Right lobe of liver (tissue), 6 donors: ENCODE data around the gene TMED6. TPM values are rescaled to one million over a fixed set of nuclear protein-coding genes. Genes with fewer than 3 reads are reported as not detected.

Experiments used
- ATAC-seq, 4 donors: fragments of 200-7000 bp; cut with Tn5 transposase; one replicate each; pipeline ENCODE4 v1.9.1; 2020; ENCODE audit warnings: mild to moderate bottlenecking in 4 of 4, moderate library complexity in 4 of 4
- DNase-seq, 3 donors: peaks; one replicate each; pipeline ENCODE4 v3.0.0-alpha.2; 2020
- H3K27ac ChIP-seq, 3 donors: fragments of 200-600 bp; one replicate each; pipeline ENCODE4 v1.8.0; 2022
- H3K27me3 ChIP-seq, 2 donors: fragments of 200-600 bp; one replicate each; pipeline ENCODE4 v1.8.0; 2022
- H3K36me3 ChIP-seq, 4 donors: fragments of 200-600 bp; sonication (generic) in 1 of 4; one replicate each; pipeline versions ENCODE4 v1.5.1 to v1.8.0; 2017 to 2022; ENCODE audit warnings: control low read depth in 1 of 4
- H3K4me1 ChIP-seq, 4 donors: fragments of 200-600 bp; sonication (generic) in 1 of 4; one replicate each; pipeline versions ENCODE4 v1.5.1 to v1.8.0; 2017 to 2022; ENCODE audit warnings: control low read depth in 1 of 4
- H3K4me3 ChIP-seq, 3 donors: fragments of 200-600 bp; one replicate each; pipeline ENCODE4 v1.8.0; 2022
- H3K9me3 ChIP-seq, 4 donors: fragments of 200-600 bp; sonication (generic) in 1 of 4; one replicate each; pipeline versions ENCODE4 v1.5.1 to v1.8.0; 2017 to 2022; ENCODE audit warnings: control low read depth in 1 of 4
- POLR2A ChIP-seq: fragments of 450-650 bp; IDR thresholded peaks from one replicate; pipeline ENCODE4 v1.6.1; 2017; ENCODE audit warnings: antibody characterized with exemption, mild to moderate bottlenecking
- WGBS: methylation state at CpG from one replicate; pipeline ENCODE4 v1.1.6; 2018; ENCODE audit warnings: low coverage, low lambda C conversion rate; ENCODE audit not compliant: insufficient coverage; ENCODE audit errors: missing lambda C conversion rate; 5-methylcytosine and 5-hydroxymethylcytosine counted together
- intact Hi-C, 2 donors: fragments of 100-400 bp; cut with DNase I; formaldehyde crosslinking; loops; one replicate each; pipeline versions ENCODE4 v1.11.2 to v1.14.1; 2022
- total RNA-seq, 6 experiments: library from RNA; depleted of rRNA in 2 of 6; stranded (reverse); fragments of >200 nt in 2 of 6; fragmentation: NEBNext Ultra II Directional in 3 of 6; extraction: Animal tissue kit (Norgen Biotek cat#: 25700) in 3 of 6; gene quantifications; one replicate each; pipeline versions ENCODE4 v1.1.0 to v1.2.4, GENCODE V29; 2016 to 2023
- TF ChIP-seq, protein P1 (sequence below), 4 donors: fragments of 200-600 bp in 3 of 4; fragments of 450-650 bp in 1 of 4; IDR thresholded peaks; one replicate each; pipeline versions ENCODE4 v1.5.1 to v1.8.0; 2016 to 2022; ENCODE audit warnings: antibody characterized with exemption in 4 of 4, mild to moderate bottlenecking in 2 of 4
- donor health status: DM: no; HTN: yes; CAD: no.
- donor health status: DM: no; HTN: no; CAD: no.
- donor health status: DM: no; HTN: no; CAD: no.
- donor health status: DM: no; HTN: yes; CAD: no.
- donor health status: DM: no; HTN: yes; CAD: no.

TMED6 gene
- total RNA-seq, 6 experiments from 2014 or later: 1.6 to 9.9 (median 2.6) TPM

- 23% methylated on average over 29 of the region's 46 CpGs for WGBS
- H3K9me3 ChIP-seq: no peaks in the 10 kb centered on the region
- no peaks in the 10 kb centered on the region for H3K27me3 ChIP-seq
- H3K36me3 ChIP-seq: peaks cover 0 to 55% (median 16%) of the 10 kb centered on the region in 4 donors
- H3K27ac ChIP-seq: peak overlapping the region; percentile 74 to 89 (median 81)
- H3K4me3 ChIP-seq: peak overlapping the region; percentile 69 to 93 (median 91)
- H3K4me1 ChIP-seq: peaks cover 0 to 24% (median 7%) of the 10 kb centered on the region in 4 donors
- no peak for TF ChIP-seq POLR2A
- TF ChIP-seq, protein P1, sequence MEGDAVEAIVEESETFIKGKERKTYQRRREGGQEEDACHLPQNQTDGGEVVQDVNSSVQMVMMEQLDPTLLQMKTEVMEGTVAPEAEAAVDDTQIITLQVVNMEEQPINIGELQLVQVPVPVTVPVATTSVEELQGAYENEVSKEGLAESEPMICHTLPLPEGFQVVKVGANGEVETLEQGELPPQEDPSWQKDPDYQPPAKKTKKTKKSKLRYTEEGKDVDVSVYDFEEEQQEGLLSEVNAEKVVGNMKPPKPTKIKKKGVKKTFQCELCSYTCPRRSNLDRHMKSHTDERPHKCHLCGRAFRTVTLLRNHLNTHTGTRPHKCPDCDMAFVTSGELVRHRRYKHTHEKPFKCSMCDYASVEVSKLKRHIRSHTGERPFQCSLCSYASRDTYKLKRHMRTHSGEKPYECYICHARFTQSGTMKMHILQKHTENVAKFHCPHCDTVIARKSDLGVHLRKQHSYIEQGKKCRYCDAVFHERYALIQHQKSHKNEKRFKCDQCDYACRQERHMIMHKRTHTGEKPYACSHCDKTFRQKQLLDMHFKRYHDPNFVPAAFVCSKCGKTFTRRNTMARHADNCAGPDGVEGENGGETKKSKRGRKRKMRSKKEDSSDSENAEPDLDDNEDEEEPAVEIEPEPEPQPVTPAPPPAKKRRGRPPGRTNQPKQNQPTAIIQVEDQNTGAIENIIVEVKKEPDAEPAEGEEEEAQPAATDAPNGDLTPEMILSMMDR (IDR thresholded peaks at IDR 0.05): no peak
- ATAC-seq: no peak
- intact Hi-C loops: no loop called here
- peak in 1 of 3 donors; percentile 74 for DNase-seq
Measured at GRCh38 chr16:69338557-69339288, 12.9 kb downstream of the TMED6 start.

DNA sequence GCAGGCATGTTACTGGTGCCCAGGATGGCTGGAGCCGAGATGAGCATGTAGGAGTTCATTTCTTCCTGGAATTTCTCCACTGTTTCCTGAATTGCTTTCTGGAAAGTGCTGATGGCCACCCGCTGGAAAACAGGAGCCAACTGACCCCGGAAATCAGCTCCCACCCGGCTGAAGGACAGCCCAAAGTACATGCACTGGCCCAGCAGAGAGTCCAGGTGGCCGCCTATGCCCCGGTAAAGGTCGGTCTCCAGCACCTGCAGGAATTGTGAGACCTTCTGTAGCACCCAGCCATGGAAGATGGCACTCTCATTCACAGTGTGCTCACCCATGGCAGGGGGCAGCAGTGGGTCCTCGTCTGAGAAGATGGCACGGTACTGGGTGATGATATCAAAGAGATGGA lies 16.9 kb downstream of the TMED6 start:
- Histone ChIP-seq H3K27me3 (no peaks in the 10 kb centered on the region), H3K9me3 (no peaks in the 10 kb centered on the region), H3K4me3 (no peak overlapping the region), H3K27ac (no peak overlapping the region), H3K4me1 (peaks cover 0 to 16% (median 4%) of the 10 kb centered on the region in 4 donors), H3K36me3 (peaks cover 0 to 51% (median 15%) of the 10 kb centered on the region in 4 donors)
- no peak for DNase-seq
- intact Hi-C loops: no loop called here
- TF ChIP-seq, protein P1 (IDR thresholded peaks at IDR 0.05): no peak
- no peak for TF ChIP-seq POLR2A
- no peak for ATAC-seq
- 91% methylated on average over 4 of the region's 9 CpGs for WGBS

GRCh38 chr16:69330286-69331109 lies 21.1 kb downstream of the TMED6 start, which contains the start of gene PDF:
Gene PDF, minus strand, starts transcription at chr16:69330588. Its CDS starts 18 bp downstream, at chr16:69330570.
- peak; percentile 88 for TF ChIP-seq POLR2A
- TF ChIP-seq, protein P1 (IDR thresholded peaks at IDR 0.05): peak in 2 of 4 donors; percentile 19 to 32
- peaks cover 0 to 44% (median 10%) of the 10 kb centered on the region in 4 donors for H3K36me3 ChIP-seq
- H3K4me3 ChIP-seq: peak within 1 kb of the TSS; percentile 89 to 99 (median 95)
- ATAC-seq (peak; percentile 86 to 95 (median 88)), DNase-seq (peak; percentile 97)
- intact Hi-C loops: no loop called here
- no peaks in the 10 kb centered on the region for H3K9me3 ChIP-seq
- H3K27me3 ChIP-seq: no peaks in the 10 kb centered on the region
- peak within 1 kb of the TSS; percentile 60 to 95 (median 81) for H3K27ac ChIP-seq
- peaks cover 3 to 41% (median 20%) of the 10 kb centered on the region in 4 donors for H3K4me1 ChIP-seq
- WGBS: 0% methylated on average over 5 of the region's 93 CpGs

DNA sequence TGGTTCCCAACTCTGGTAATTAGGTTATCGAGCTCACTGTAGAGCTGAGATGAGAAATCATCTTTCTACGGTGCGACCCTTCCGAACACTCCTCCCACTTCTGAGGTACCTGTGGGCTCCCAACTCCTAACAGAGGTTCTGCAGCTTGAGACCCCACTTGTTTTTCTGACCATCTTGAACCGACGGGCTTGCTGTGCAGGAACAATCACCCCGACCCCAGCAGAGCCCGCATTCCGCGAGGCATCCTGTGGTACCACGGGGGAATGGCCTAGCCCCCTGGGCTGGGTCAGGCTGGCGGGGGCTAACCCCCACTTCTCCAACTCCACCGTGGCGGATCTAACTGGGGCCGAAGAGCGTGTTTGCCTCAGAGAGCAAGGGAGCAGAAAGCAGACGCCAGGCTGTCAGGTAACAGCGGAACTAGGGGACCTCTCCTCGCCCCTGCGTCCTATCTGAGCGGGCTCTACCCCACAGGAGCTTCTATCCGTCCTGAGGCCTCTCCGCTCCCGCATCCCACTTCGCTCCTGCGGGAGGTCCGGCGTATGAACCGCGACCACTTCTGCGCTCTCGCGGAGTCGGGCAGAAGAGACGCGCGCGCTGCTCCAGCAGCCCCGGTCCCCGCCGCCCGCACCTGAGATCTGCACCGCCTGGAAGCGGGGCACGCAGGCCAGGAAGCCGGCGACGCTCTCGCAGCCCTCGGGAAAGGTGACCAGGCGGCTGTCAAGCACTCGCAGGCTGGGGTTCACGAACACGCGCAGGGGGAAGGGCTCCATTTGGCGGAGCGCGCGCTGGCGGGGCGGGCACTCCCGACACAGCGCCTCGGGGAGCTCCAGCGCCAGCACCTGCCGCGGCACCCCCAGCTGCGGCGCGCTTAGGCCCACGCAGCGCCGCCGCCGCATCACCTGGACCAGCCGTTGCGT lies 22.0 kb downstream of the TMED6 start:
- H3K9me3 ChIP-seq: no peaks in the 10 kb centered on the region
- peak overlapping the region; percentile 89 to 99 (median 95) for H3K4me3 ChIP-seq
- H3K27ac ChIP-seq: peak overlapping the region; percentile 60 to 95 (median 81)
- ATAC-seq: peak; percentile 11 to 51 (median 38)
- TF ChIP-seq, protein P1 (IDR thresholded peaks at IDR 0.05): no peak
- TF ChIP-seq POLR2A: no peak
- WGBS: 20% methylated on average over 18 of the region's 77 CpGs
- H3K4me1 ChIP-seq: peaks cover 3 to 50% (median 24%) of the 10 kb centered on the region in 4 donors
- H3K27me3 ChIP-seq: no peaks in the 10 kb centered on the region
- peak; percentile 58 to 75 (median 65) for DNase-seq
- intact Hi-C loops: no loop called here
- H3K36me3 ChIP-seq: peaks cover 0 to 42% (median 7%) of the 10 kb centered on the region in 4 donors
